Mammary epithelial cell (primary cell): ENCODE data around the gene RALB.

Source experiments
- CTCF ChIP-seq, 2 donors: IDR thresholded peaks in 1 of 2; conservative IDR thresholded peaks in 1 of 2; 2 replicates each; pipeline ENCODE4 v1.5.1; 2011 to 2012; ENCODE audit warnings: inconsistent platforms in 2 of 2, low read length in 2 of 2, mild to moderate bottlenecking in 2 of 2, control low read depth in 1 of 2, low read depth in 1 of 2; ENCODE audit not compliant: insufficient read depth in 1 of 2; ENCODE audit errors: extremely low read depth in 1 of 2
- EZH2 ChIP-seq: IDR thresholded peaks from 2 replicates; pipeline ENCODE4 v1.6.1; 2012; ENCODE audit warnings: low read length, inconsistent platforms, borderline replicate concordance

GRCh38 chr2:120247851-120248250 lies 4.8 kb upstream of the RALB start:
- TF ChIP-seq CTCF (conservative IDR thresholded peaks at IDR 0.05 in 1 of 2, IDR thresholded peaks at IDR 0.05 in 1 of 2; ENCODE audit: extremely low read depth in 1 of 2, insufficient read depth in 1 of 2, low read depth in 1 of 2, low read length in 2 of 2) = no peak
- TF ChIP-seq EZH2 = no peak
